ENCODE measurements around the gene PDZRN4.

DNA sequence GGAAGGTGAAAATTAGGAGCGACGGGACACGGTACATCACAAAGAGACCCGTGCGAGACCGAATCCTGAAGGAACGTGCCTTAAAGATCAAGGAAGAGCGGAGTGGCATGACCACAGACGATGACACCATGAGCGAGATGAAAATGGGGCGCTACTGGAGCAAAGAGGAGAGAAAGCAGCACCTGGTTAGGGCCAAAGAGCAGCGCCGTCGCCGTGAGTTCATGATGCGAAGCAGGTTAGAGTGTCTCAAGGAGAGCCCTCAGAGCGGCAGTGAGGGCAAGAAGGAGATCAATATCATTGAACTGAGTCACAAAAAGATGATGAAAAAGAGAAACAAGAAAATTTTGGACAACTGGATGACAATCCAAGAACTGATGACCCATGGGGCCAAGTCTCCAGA is 385.3 kb downstream of the PDZRN4 start:
- TF ChIP-seq, protein P1, sequence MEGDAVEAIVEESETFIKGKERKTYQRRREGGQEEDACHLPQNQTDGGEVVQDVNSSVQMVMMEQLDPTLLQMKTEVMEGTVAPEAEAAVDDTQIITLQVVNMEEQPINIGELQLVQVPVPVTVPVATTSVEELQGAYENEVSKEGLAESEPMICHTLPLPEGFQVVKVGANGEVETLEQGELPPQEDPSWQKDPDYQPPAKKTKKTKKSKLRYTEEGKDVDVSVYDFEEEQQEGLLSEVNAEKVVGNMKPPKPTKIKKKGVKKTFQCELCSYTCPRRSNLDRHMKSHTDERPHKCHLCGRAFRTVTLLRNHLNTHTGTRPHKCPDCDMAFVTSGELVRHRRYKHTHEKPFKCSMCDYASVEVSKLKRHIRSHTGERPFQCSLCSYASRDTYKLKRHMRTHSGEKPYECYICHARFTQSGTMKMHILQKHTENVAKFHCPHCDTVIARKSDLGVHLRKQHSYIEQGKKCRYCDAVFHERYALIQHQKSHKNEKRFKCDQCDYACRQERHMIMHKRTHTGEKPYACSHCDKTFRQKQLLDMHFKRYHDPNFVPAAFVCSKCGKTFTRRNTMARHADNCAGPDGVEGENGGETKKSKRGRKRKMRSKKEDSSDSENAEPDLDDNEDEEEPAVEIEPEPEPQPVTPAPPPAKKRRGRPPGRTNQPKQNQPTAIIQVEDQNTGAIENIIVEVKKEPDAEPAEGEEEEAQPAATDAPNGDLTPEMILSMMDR (IDR thresholded peaks at IDR 0.05; ENCODE audit: poor library complexity, severe bottlenecking) = no peak
- no peak for TF ChIP-seq EP300 (conservative IDR thresholded peaks at IDR 0.05; ENCODE audit: poor library complexity, severe bottlenecking)
